Measurements from ENCODE around the gene WWP2. TPM values are rescaled to one million over a fixed set of nuclear protein-coding genes. Genes with fewer than 3 reads are reported as not detected.
"Not testable (repeated sequence)": the region's sequence is repeated elsewhere in the genome, so short reads cannot be mapped to it uniquely, and the experiment has no call there.

WWP2 gene
- total RNA-seq, 1 donor from 2014 or later: 39.9 TPM

GRCh38 chr16:69954241-69954640 is 192.1 kb downstream of the WWP2 start:
- H3K4me1 Mint-ChIP-seq (ENCODE audit: low read depth); H3K9me3 Mint-ChIP-seq (ENCODE audit: low read depth); H3K27me3 Mint-ChIP-seq (ENCODE audit: low read depth); H3K27ac Mint-ChIP-seq (ENCODE audit: unreplicated experiment); H3K4me3 Mint-ChIP-seq (ENCODE audit: unreplicated experiment); H3K36me3 Mint-ChIP-seq (ENCODE audit: low read depth): not testable (repeated sequence)
- DNase-seq (ENCODE audit: low spot score): peak; percentile 94

GRCh38 chr16:69963312-69963711 is 201.2 kb downstream of the WWP2 start:
- not testable (repeated sequence) for H3K4me1 Mint-ChIP-seq (ENCODE audit: low read depth); H3K27me3 Mint-ChIP-seq (ENCODE audit: low read depth); H3K9me3 Mint-ChIP-seq (ENCODE audit: low read depth); H3K27ac Mint-ChIP-seq (ENCODE audit: unreplicated experiment); H3K4me3 Mint-ChIP-seq (ENCODE audit: unreplicated experiment); DNase-seq (ENCODE audit: low spot score); H3K36me3 Mint-ChIP-seq (ENCODE audit: low read depth)

GRCh38 chr16:69964960-69965660 is 203.0 kb downstream of the WWP2 start:
- H3K4me1 Mint-ChIP-seq (ENCODE audit: low read depth); DNase-seq (ENCODE audit: low spot score); H3K27ac Mint-ChIP-seq (ENCODE audit: unreplicated experiment); H3K27me3 Mint-ChIP-seq (ENCODE audit: low read depth); H3K36me3 Mint-ChIP-seq (ENCODE audit: low read depth); H3K9me3 Mint-ChIP-seq (ENCODE audit: low read depth); H3K4me3 Mint-ChIP-seq (ENCODE audit: unreplicated experiment): not testable (repeated sequence)

GRCh38 chr16:69965661-69966054 is 203.5 kb downstream of the WWP2 start:
- not testable (repeated sequence) for H3K9me3 Mint-ChIP-seq (ENCODE audit: low read depth); H3K27ac Mint-ChIP-seq (ENCODE audit: unreplicated experiment); H3K27me3 Mint-ChIP-seq (ENCODE audit: low read depth); DNase-seq (ENCODE audit: low spot score); H3K4me3 Mint-ChIP-seq (ENCODE audit: unreplicated experiment); H3K36me3 Mint-ChIP-seq (ENCODE audit: low read depth); H3K4me1 Mint-ChIP-seq (ENCODE audit: low read depth)

GRCh38 chr16:69967688-69968087 is 205.6 kb downstream of the WWP2 start:
- not testable (repeated sequence) for H3K4me3 Mint-ChIP-seq (ENCODE audit: unreplicated experiment); H3K9me3 Mint-ChIP-seq (ENCODE audit: low read depth); H3K27ac Mint-ChIP-seq (ENCODE audit: unreplicated experiment); H3K27me3 Mint-ChIP-seq (ENCODE audit: low read depth); H3K36me3 Mint-ChIP-seq (ENCODE audit: low read depth); H3K4me1 Mint-ChIP-seq (ENCODE audit: low read depth); DNase-seq (ENCODE audit: low spot score)

- not testable (repeated sequence) for H3K27ac Mint-ChIP-seq (ENCODE audit: unreplicated experiment); DNase-seq (ENCODE audit: low spot score); H3K27me3 Mint-ChIP-seq (ENCODE audit: low read depth); H3K36me3 Mint-ChIP-seq (ENCODE audit: low read depth); H3K4me3 Mint-ChIP-seq (ENCODE audit: unreplicated experiment); H3K4me1 Mint-ChIP-seq (ENCODE audit: low read depth); H3K9me3 Mint-ChIP-seq (ENCODE audit: low read depth)
These were observed 206.0 kb downstream of the WWP2 start for GRCh38 chr16:69968125-69968524.

- H3K4me3 Mint-ChIP-seq (ENCODE audit: unreplicated experiment); H3K4me1 Mint-ChIP-seq (ENCODE audit: low read depth); H3K27ac Mint-ChIP-seq (ENCODE audit: unreplicated experiment); H3K9me3 Mint-ChIP-seq (ENCODE audit: low read depth); H3K36me3 Mint-ChIP-seq (ENCODE audit: low read depth); DNase-seq (ENCODE audit: low spot score); H3K27me3 Mint-ChIP-seq (ENCODE audit: low read depth): not testable (repeated sequence)
These were observed 207.5 kb downstream of the WWP2 start for GRCh38 chr16:69969657-69970056.

GRCh38 chr16:69972120-69972519 is 210.0 kb downstream of the WWP2 start:
- H3K27ac Mint-ChIP-seq (ENCODE audit: unreplicated experiment); H3K36me3 Mint-ChIP-seq (ENCODE audit: low read depth): not testable (repeated sequence)

GRCh38 chr16:69972935-69973334 is 210.8 kb downstream of the WWP2 start:
- H3K27me3 Mint-ChIP-seq (ENCODE audit: low read depth); DNase-seq (ENCODE audit: low spot score); H3K27ac Mint-ChIP-seq (ENCODE audit: unreplicated experiment); H3K4me3 Mint-ChIP-seq (ENCODE audit: unreplicated experiment); H3K9me3 Mint-ChIP-seq (ENCODE audit: low read depth); H3K36me3 Mint-ChIP-seq (ENCODE audit: low read depth); H3K4me1 Mint-ChIP-seq (ENCODE audit: low read depth): not testable (repeated sequence)

More at GRCh38 chr16:69972120-69972519, 210.0 kb downstream of the WWP2 start:
- H3K27me3 Mint-ChIP-seq (ENCODE audit: low read depth); H3K4me1 Mint-ChIP-seq (ENCODE audit: low read depth); H3K9me3 Mint-ChIP-seq (ENCODE audit: low read depth); H3K4me3 Mint-ChIP-seq (ENCODE audit: unreplicated experiment); DNase-seq (ENCODE audit: low spot score): not testable (repeated sequence)

- not testable (repeated sequence) for DNase-seq (ENCODE audit: low spot score); H3K4me3 Mint-ChIP-seq (ENCODE audit: unreplicated experiment); H3K4me1 Mint-ChIP-seq (ENCODE audit: low read depth); H3K27ac Mint-ChIP-seq (ENCODE audit: unreplicated experiment); H3K9me3 Mint-ChIP-seq (ENCODE audit: low read depth); H3K27me3 Mint-ChIP-seq (ENCODE audit: low read depth)
- peaks cover 13% of the 10 kb centered on the region for H3K36me3 Mint-ChIP-seq (ENCODE audit: low read depth)
These were observed 223.1 kb downstream of the WWP2 start for GRCh38 chr16:69985196-69985595.

Small RNA genes within 50 kb of the gene (microRNA-seq; reads per million reads assigned to microRNA genes)
- 6,197 reads per million, percentile 92 among the genes with 10 or more reads in this experiment for gene MIR140 (ENCODE audit: borderline number of aligned reads)

Other genes starting within 250 kb of the WWP2 start
- 41.0 to 51.3 TPM (median 44.7 TPM) in 3 replicates for gene NFAT5, start 196.4 kb upstream of the WWP2 start, total RNA-seq
- 64.3 to 345 TPM (median 68.8 TPM) in 3 replicates for gene NQO1, start 35.8 kb upstream of the WWP2 start, total RNA-seq
- 23.9 to 25.7 TPM (median 25.3 TPM) in 3 replicates for gene NOB1, start 7.4 kb upstream of the WWP2 start, total RNA-seq
- gene CLEC18A, start 189.0 kb downstream of the WWP2 start, total RNA-seq: 3.5 to 4.5 TPM (median 4.3 TPM) in 3 replicates

All from chondrocyte (in vitro differentiated cells).